Esophagus squamous epithelium (tissue), 5 donors: ENCODE data around the gene IL18RAP. TPM values are rescaled to one million over a fixed set of nuclear protein-coding genes. Genes with fewer than 3 reads are reported as not detected.
A peak's percentile ranks its signal among the peaks of the same experiment; 100 is the strongest.

Source experiments
- DNase-seq: peaks from one replicate; lab custom pipeline; 2025; lab: John Stamatoyannopoulos, UW
- H3K27ac ChIP-seq, 4 donors: fragments of 200-600 bp; sonication (generic); one replicate each; pipeline ENCODE4 v1.5.1; 2016 to 2019; ENCODE audit warnings: mild to moderate bottlenecking in 1 of 4
- H3K27me3 ChIP-seq, 4 donors: fragments of 200-600 bp; sonication (generic); 1 replicate in 3 of 4; 2 replicates in 1 of 4; pipeline versions ENCODE4 v1.5.1 to v1.6.0; 2017 to 2021; ENCODE audit warnings: antibody characterized with exemption in 1 of 4
- H3K36me3 ChIP-seq, 3 donors: fragments of 200-600 bp; sonication (generic); one replicate each; pipeline ENCODE4 v1.5.1; 2016 to 2019
- H3K4me1 ChIP-seq, 3 donors: fragments of 200-600 bp; sonication (generic); one replicate each; pipeline ENCODE4 v1.5.1; 2017 to 2019
- H3K4me3 ChIP-seq, 4 donors: fragments of 200-600 bp; sonication (generic); 1 replicate in 3 of 4; 2 replicates in 1 of 4; pipeline ENCODE4 v1.5.1; 2016 to 2019; ENCODE audit warnings: mild to moderate bottlenecking in 2 of 4, moderate library complexity in 1 of 4
- H3K9me3 ChIP-seq, 3 donors: fragments of 200-600 bp; sonication (generic); one replicate each; pipeline ENCODE4 v1.5.1; 2016 to 2019
- CTCF ChIP-seq, 6 experiments: fragments of 450-650 bp in 4 of 6; fragments of 200-600 bp in 2 of 6; sonication (generic) in 2 of 6; IDR thresholded peaks; one replicate each; pipeline ENCODE4 v1.5.1; 2016 to 2019; ENCODE audit warnings: antibody characterized with exemption in 6 of 6, mild to moderate bottlenecking in 4 of 6, moderate library complexity in 4 of 6
- POLR2A ChIP-seq, 4 donors: fragments of 450-650 bp; IDR thresholded peaks; one replicate each; pipeline ENCODE4 v1.6.1; 2017; ENCODE audit warnings: antibody characterized with exemption in 4 of 4, mild to moderate bottlenecking in 4 of 4, moderate library complexity in 3 of 4
- WGBS, 2 donors: methylation state at CpG; one replicate each; pipeline ENCODE4 v1.1.5; 2018; 5-methylcytosine and 5-hydroxymethylcytosine counted together
- intact Hi-C: fragments of 100-400 bp; cut with DNase I; formaldehyde crosslinking; loops from one replicate; pipeline ENCODE4 v1.15.0; 2022
- total RNA-seq, 4 donors: library from RNA; depleted of rRNA; stranded (reverse); fragments of >200 nt; gene quantifications; one replicate each; pipeline ENCODE4 v1.1.0, GENCODE V29; 2016
- donor health status: DM: yes; HTN: yes; CAD: no.

The IL18RAP gene
- total RNA-seq, 4 donors from 2014 or later: 0.61 to 4.3 (median 3.4) TPM; not detected in 1

GRCh38 chr2:102438111-102438510 is 15.2 kb downstream of the IL18RAP start:
- H3K27me3 ChIP-seq: no peaks in the 10 kb centered on the region
- no peaks in the 10 kb centered on the region for H3K36me3 ChIP-seq
- no peak overlapping the region for H3K4me3 ChIP-seq
- no peaks in the 10 kb centered on the region for H3K9me3 ChIP-seq
- DNase-seq: no peak
- H3K27ac ChIP-seq: no peak overlapping the region
- WGBS, 2 donors: 67 to 71% methylated on average over 3 of the region's 3 CpGs
- no peak for TF ChIP-seq CTCF (IDR thresholded peaks at IDR 0.05)
- TF ChIP-seq POLR2A (IDR thresholded peaks at IDR 0.05): no peak
- intact Hi-C loops: no loop called here
- peaks cover 0 to 4% (median 0%) of the 10 kb centered on the region in 3 donors for H3K4me1 ChIP-seq

GRCh38 chr2:102438578-102438977 is 15.6 kb downstream of the IL18RAP start:
- H3K27ac ChIP-seq: no peak overlapping the region
- H3K9me3 ChIP-seq: no peaks in the 10 kb centered on the region
- intact Hi-C loops: no loop called here
- 50 to 79% methylated on average over 1 to 2 of the region's 2 CpGs for WGBS, 2 donors
- no peak for TF ChIP-seq POLR2A (IDR thresholded peaks at IDR 0.05)
- no peak for TF ChIP-seq CTCF (IDR thresholded peaks at IDR 0.05)
- H3K27me3 ChIP-seq: no peaks in the 10 kb centered on the region
- peaks cover 0 to 5% (median 0%) of the 10 kb centered on the region in 3 donors for H3K4me1 ChIP-seq
- no peak for DNase-seq
- no peak overlapping the region for H3K4me3 ChIP-seq
- no peaks in the 10 kb centered on the region for H3K36me3 ChIP-seq

- Histone ChIP-seq H3K27ac (no peak overlapping the region), H3K27me3 (no peaks in the 10 kb centered on the region), H3K4me1 (peaks cover 0 to 5% (median 0%) of the 10 kb centered on the region in 3 donors), H3K36me3 (no peaks in the 10 kb centered on the region), H3K9me3 (no peaks in the 10 kb centered on the region), H3K4me3 (no peak overlapping the region)
- TF ChIP-seq POLR2A (IDR thresholded peaks at IDR 0.05) (no peak), CTCF (IDR thresholded peaks at IDR 0.05) (no peak)
- intact Hi-C loops: no loop called here
- 52 to 55% methylated on average over 6 of the region's 6 CpGs for WGBS, 2 donors
- DNase-seq: no peak
Observed at GRCh38 chr2:102439065-102439695, 16.2 kb downstream of the IL18RAP start.

- TF ChIP-seq POLR2A (IDR thresholded peaks at IDR 0.05) (no peak), CTCF (IDR thresholded peaks at IDR 0.05) (peak; percentile 49 to 78 (median 72))
- intact Hi-C loops: loop anchor here (10.0 kb wide), 1 partner anchor 418 kb away; no protein-coding TSS in a partner anchor
- H3K4me1 ChIP-seq: peaks cover 0 to 5% (median 0%) of the 10 kb centered on the region in 3 donors
- DNase-seq: no peak
- no peaks in the 10 kb centered on the region for H3K27me3 ChIP-seq
- 22 to 23% methylated on average over 13 of the region's 13 CpGs for WGBS, 2 donors
- no peaks in the 10 kb centered on the region for H3K9me3 ChIP-seq
- H3K27ac ChIP-seq: no peak overlapping the region
- H3K4me3 ChIP-seq: no peak overlapping the region
- H3K36me3 ChIP-seq: no peaks in the 10 kb centered on the region
Observed at GRCh38 chr2:102442967-102443828, 20.2 kb downstream of the IL18RAP start.

- H3K36me3 ChIP-seq: no peaks in the 10 kb centered on the region
- intact Hi-C loops: loop anchor here (10.0 kb wide), 1 partner anchor 419 kb away; no protein-coding TSS in a partner anchor
- no peaks in the 10 kb centered on the region for H3K27me3 ChIP-seq
- TF ChIP-seq CTCF (IDR thresholded peaks at IDR 0.05): no peak
- no peak for TF ChIP-seq POLR2A (IDR thresholded peaks at IDR 0.05)
- H3K27ac ChIP-seq: no peak overlapping the region
- peaks cover 0 to 5% (median 0%) of the 10 kb centered on the region in 3 donors for H3K4me1 ChIP-seq
- no peak for DNase-seq
- WGBS, 2 donors: 69 to 76% methylated on average over 3 of the region's 3 CpGs
- no peak overlapping the region for H3K4me3 ChIP-seq
- H3K9me3 ChIP-seq: no peaks in the 10 kb centered on the region
Observed at GRCh38 chr2:102444233-102444632, 21.3 kb downstream of the IL18RAP start.
